Natural killer cell (primary cell): ENCODE measurements around the gene PPP4R1. TPM values are rescaled to one million over a fixed set of nuclear protein-coding genes. Genes with fewer than 3 reads are reported as not detected.

Experiments
- ATAC-seq, 3 donors: fragments of 150-1000 bp in 2 of 3; fragments of 200-7000 bp in 1 of 3; cut with Tn5 transposase; 1 replicate in 1 of 3; 2 replicates in 2 of 3; pipeline ENCODE4 v1.10.0; 2021; ENCODE audit warnings: mild to moderate bottlenecking in 2 of 3, moderate library complexity in 2 of 3
- DNase-seq, 2 donors: peaks; one replicate each; pipeline versions ENCODE4 v3.0.0 to v3.0.0-alpha.2; 2013 to 2021; ENCODE audit warnings: mixed read lengths in 1 of 2
- H3K27ac ChIP-seq: one replicate; pipeline ENCODE4 v1.5.1; 2013; ENCODE audit warnings: mild to moderate bottlenecking, low read length
- H3K27me3 ChIP-seq: one replicate; pipeline ENCODE4 v1.6.1; 2013; ENCODE audit warnings: low read length; ENCODE audit not compliant: control insufficient read depth, insufficient read depth
- H3K36me3 ChIP-seq: one replicate; pipeline ENCODE4 v1.6.1; 2013; ENCODE audit warnings: low read length; ENCODE audit not compliant: control insufficient read depth, insufficient read depth
- H3K4me1 ChIP-seq: one replicate; pipeline ENCODE4 v1.6.1; 2013; ENCODE audit warnings: low read length; ENCODE audit not compliant: control insufficient read depth, insufficient read depth
- H3K4me3 ChIP-seq: one replicate; pipeline ENCODE4 v1.5.1; 2013; ENCODE audit warnings: low read length
- H3K9me3 ChIP-seq: one replicate; pipeline ENCODE4 v1.6.1; 2013; ENCODE audit warnings: low read length; ENCODE audit not compliant: control insufficient read depth, insufficient read depth
- H3K27ac Mint-ChIP-seq, 2 donors: one replicate each; pipeline ENCODE4 v1.8.0; 2022; ENCODE audit warnings: mild to moderate bottlenecking in 2 of 2, mixed read lengths in 2 of 2, moderate library complexity in 1 of 2
- H3K27me3 Mint-ChIP-seq, 2 donors: one replicate each; pipeline ENCODE4 v1.8.0; 2022; ENCODE audit warnings: low read depth in 2 of 2, mixed read lengths in 2 of 2
- H3K36me3 Mint-ChIP-seq: one replicate; pipeline ENCODE4 v1.8.0; 2022; ENCODE audit warnings: mixed read lengths
- H3K4me1 Mint-ChIP-seq, 2 donors: one replicate each; pipeline ENCODE4 v1.8.0; 2022; ENCODE audit warnings: mixed read lengths in 2 of 2
- H3K4me3 Mint-ChIP-seq: one replicate; pipeline ENCODE4 v1.8.0; 2022; ENCODE audit warnings: mild to moderate bottlenecking, moderate library complexity, mixed read lengths
- H3K9me3 Mint-ChIP-seq, 2 donors: one replicate each; pipeline ENCODE4 v1.8.0; 2022; ENCODE audit warnings: mixed read lengths in 2 of 2
- CTCF ChIP-seq: fragments of 200-600 bp; IDR thresholded peaks from one replicate; pipeline ENCODE4 v1.8.0; 2022; ENCODE audit warnings: antibody characterized with exemption
- WGBS: methylation state at CpG from one replicate; pipeline ENCODE4 v1.1.7; 2013; ENCODE audit warnings: missing lambda C conversion rate; ENCODE audit not compliant: insufficient coverage; 5-methylcytosine and 5-hydroxymethylcytosine counted together
- intact Hi-C: fragments of 100-400 bp; cut with micrococcal nuclease; formaldehyde crosslinking; loops from one replicate; pipeline ENCODE4 v1.14.2; 2022
- total RNA-seq, 4 donors: library from RNA; stranded (reverse); fragments of 120-200 nt in 1 of 4; gene quantifications; one replicate each; pipeline versions ENCODE4 v1.2.3 to v1.2.4, GENCODE V29; 2013 to 2022

The PPP4R1 gene
- total RNA-seq, 3 donors from 2014 or later (not counting 1 experiment from before 2014, with no cell fraction given) = 60.5 to 108 (median 72.6) TPM

- Mint-ChIP-seq H3K4me1 (no peaks in the 10 kb centered on the region), H3K27me3 (peaks cover 5 to 7% of the 10 kb centered on the region in 2 donors), H3K4me3 (no peak overlapping the region), H3K9me3 (no peaks in the 10 kb centered on the region), H3K27ac (no peak overlapping the region), H3K36me3 (no peaks in the 10 kb centered on the region)
- Histone ChIP-seq H3K27me3 (no peaks in the 10 kb centered on the region), H3K4me3 (no peak overlapping the region), H3K27ac (no peak overlapping the region), H3K36me3 (no peaks in the 10 kb centered on the region), H3K9me3 (no peaks in the 10 kb centered on the region), H3K4me1 (no peaks in the 10 kb centered on the region)
- intact Hi-C loops = no loop called here
- DNase-seq (no peak), ATAC-seq (no peak)
- no peak for TF ChIP-seq CTCF
- WGBS = 90% methylated on average over 3 of the region's 3 CpGs
These were observed 13.3 kb upstream of the PPP4R1 start for GRCh38 chr18:9627642-9628041.

GRCh38 chr18:9619990-9620389 is 5.6 kb upstream of the PPP4R1 start:
- DNase-seq (no peak), ATAC-seq (no peak)
- WGBS = 64% methylated on average over 5 of the region's 8 CpGs
- Histone ChIP-seq H3K27me3 (no peaks in the 10 kb centered on the region), H3K9me3 (no peaks in the 10 kb centered on the region), H3K4me1 (peaks cover 6% of the 10 kb centered on the region), H3K27ac (no peak overlapping the region), H3K36me3 (no peaks in the 10 kb centered on the region), H3K4me3 (no peak overlapping the region)
- Mint-ChIP-seq H3K36me3 (no peaks in the 10 kb centered on the region), H3K27me3 (no peaks in the 10 kb centered on the region), H3K9me3 (no peaks in the 10 kb centered on the region), H3K4me1 (peaks cover 7 to 18% of the 10 kb centered on the region in 2 donors), H3K27ac (no peak overlapping the region), H3K4me3 (no peak overlapping the region)
- intact Hi-C loops = loop anchor here (10.0 kb wide), 2 partner anchors 145 to 295 kb away; partner anchors contain the start of genes RALBP1 and VAPA
- TF ChIP-seq CTCF = no peak

- WGBS = no CpG with 5 or more reads among the region's 1 CpG
- no peak overlapping the region for H3K27ac Mint-ChIP-seq
- TF ChIP-seq CTCF = no peak
- no peak overlapping the region for H3K27ac ChIP-seq
- ATAC-seq (peak in 1 of 3 donors; percentile 29), DNase-seq (no peak)
- H3K9me3 Mint-ChIP-seq = no peaks in the 10 kb centered on the region
- intact Hi-C loops = loop anchor here (10.0 kb wide), 2 partner anchors 145 to 295 kb away; partner anchors contain the start of genes RALBP1 and VAPA
- H3K27me3 ChIP-seq = no peaks in the 10 kb centered on the region
- no peak overlapping the region for H3K4me3 Mint-ChIP-seq
- peaks cover 7% of the 10 kb centered on the region for H3K4me1 ChIP-seq
- peaks cover 8 to 18% of the 10 kb centered on the region in 2 donors for H3K4me1 Mint-ChIP-seq
- H3K36me3 Mint-ChIP-seq = no peaks in the 10 kb centered on the region
- no peaks in the 10 kb centered on the region for H3K27me3 Mint-ChIP-seq
- no peaks in the 10 kb centered on the region for H3K9me3 ChIP-seq
- H3K4me3 ChIP-seq = no peak overlapping the region
- H3K36me3 ChIP-seq = no peaks in the 10 kb centered on the region
These were observed 5.2 kb upstream of the PPP4R1 start for GRCh38 chr18:9619545-9619944.

GRCh38 chr18:9619056-9619455 is 4.7 kb upstream of the PPP4R1 start:
- no peak for ATAC-seq
- Mint-ChIP-seq H3K9me3 (no peaks in the 10 kb centered on the region), H3K27me3 (no peaks in the 10 kb centered on the region), H3K4me3 (no peak overlapping the region), H3K36me3 (no peaks in the 10 kb centered on the region), H3K4me1 (peaks cover 8 to 18% of the 10 kb centered on the region in 2 donors), H3K27ac (no peak overlapping the region)
- no peak for DNase-seq
- Histone ChIP-seq H3K27ac (no peak overlapping the region), H3K9me3 (no peaks in the 10 kb centered on the region), H3K27me3 (no peaks in the 10 kb centered on the region), H3K4me3 (no peak overlapping the region), H3K36me3 (no peaks in the 10 kb centered on the region), H3K4me1 (peaks cover 7% of the 10 kb centered on the region)
- no peak for TF ChIP-seq CTCF
- intact Hi-C loops = loop anchor here (10.0 kb wide), 2 partner anchors 144 to 296 kb away; partner anchors contain the start of genes RALBP1 and VAPA
- 83% methylated on average over 3 of the region's 3 CpGs for WGBS
